Measurements from ENCODE around the gene MSH6.

- TF ChIP-seq POLR2A (IDR thresholded peaks at IDR 0.05; ENCODE audit: low read length) (no peak), GATA1 (IDR thresholded peaks at IDR 0.05; ENCODE audit: low read depth, low read length) (no peak)
Observed at GRCh38 chr2:47767497-47767844, 15.5 kb upstream of the MSH6 start.

Data from erythroblast (primary cell).